GM18517 (cell line): Measurements from ENCODE around the gene ERAS.
"Not testable (repeated sequence)": the region's sequence is repeated elsewhere in the genome, so short reads cannot be mapped to it uniquely, and the experiment has no call there.

Experiments used
- ATAC-seq: cut with Tn5 transposase; IDR thresholded peaks from one replicate; pipeline ENCODE4 v1.9.1; 2021; ENCODE audit warnings: mild to moderate bottlenecking, moderate library complexity; ENCODE audit not compliant: unreplicated experiment

The ERAS gene

GRCh38 chrX:48831136-48831908 is 5.0 kb downstream of the ERAS start:
- ATAC-seq = no peak

GRCh38 chrX:48831909-48832291 is 5.6 kb downstream of the ERAS start:
- no peak for ATAC-seq

GRCh38 chrX:48833542-48834138 is 7.3 kb downstream of the ERAS start:
- ATAC-seq = no peak

GRCh38 chrX:48834383-48834709 is 8.0 kb downstream of the ERAS start:
- ATAC-seq = no peak

DNA sequence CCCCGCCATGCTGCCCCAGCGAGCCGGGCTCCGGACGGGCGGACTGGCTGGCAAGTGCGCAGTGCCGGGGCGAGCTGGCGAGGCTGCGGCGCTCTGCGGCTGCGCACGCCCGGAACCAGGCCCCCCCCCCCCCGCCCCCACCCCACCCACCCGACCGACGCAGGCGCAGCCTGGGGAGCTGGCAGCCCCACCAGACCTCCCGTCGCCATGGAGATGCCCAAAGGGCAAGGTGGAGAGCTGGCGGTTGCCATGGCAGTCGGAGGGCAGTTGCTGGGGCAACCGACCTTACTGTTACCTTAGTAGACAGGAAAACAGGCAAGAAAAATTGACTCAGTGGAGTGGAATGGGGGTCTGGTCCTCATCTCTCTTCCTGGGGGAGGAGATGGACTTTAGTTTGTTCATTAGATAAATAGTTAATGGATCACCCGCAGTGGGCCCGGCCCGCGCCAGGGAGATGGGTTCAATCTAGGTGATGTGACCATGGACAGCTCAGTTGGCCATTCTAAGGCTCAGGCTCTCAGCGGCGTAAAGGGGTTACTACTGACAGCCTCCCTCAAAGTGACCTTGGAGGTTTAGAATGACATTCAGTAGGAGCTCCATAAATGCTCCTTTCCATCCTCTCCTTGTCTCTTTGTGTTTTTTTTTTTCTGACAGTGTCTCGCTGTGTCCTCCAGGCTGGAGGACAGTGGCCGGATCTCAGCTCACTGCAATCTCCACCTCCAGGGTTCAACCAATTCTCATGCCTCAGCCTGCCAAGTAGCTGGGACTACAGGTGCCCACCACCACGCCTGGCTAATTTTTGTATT is 9.4 kb downstream of the ERAS start, which contains the start of gene PCSK1N:
TSS of gene PCSK1N (minus strand) at position 87 of the 806 bp plus-strand sequence. CDS start at position 9, 78 bp downstream.
- no peak for ATAC-seq

GRCh38 chrX:48839686-48840085 is 13.4 kb downstream of the ERAS start:
- ATAC-seq = no peak

GRCh38 chrX:48848847-48849246 is 22.5 kb downstream of the ERAS start:
- no peak for ATAC-seq

DNA sequence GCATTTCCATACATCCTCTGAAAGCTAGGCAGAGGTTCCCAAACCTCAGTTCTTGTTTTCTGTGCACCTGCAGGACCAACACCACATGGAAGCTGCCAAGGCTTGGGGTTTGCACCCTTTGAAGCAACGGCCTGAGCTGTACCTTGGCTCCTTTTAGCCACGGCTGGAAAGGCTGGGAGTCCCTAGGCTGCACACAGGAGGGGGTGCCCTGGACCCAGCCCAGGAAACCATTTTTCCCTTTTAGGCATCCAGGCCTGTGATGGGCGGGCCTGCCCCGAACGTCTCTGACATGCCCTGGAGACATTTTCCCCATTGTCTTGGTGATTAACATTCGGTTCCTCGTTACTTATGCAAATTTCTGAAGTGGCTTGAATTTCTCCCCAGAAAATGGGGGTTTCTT is 26.5 kb downstream of the ERAS start:
- no peak for ATAC-seq

DNA sequence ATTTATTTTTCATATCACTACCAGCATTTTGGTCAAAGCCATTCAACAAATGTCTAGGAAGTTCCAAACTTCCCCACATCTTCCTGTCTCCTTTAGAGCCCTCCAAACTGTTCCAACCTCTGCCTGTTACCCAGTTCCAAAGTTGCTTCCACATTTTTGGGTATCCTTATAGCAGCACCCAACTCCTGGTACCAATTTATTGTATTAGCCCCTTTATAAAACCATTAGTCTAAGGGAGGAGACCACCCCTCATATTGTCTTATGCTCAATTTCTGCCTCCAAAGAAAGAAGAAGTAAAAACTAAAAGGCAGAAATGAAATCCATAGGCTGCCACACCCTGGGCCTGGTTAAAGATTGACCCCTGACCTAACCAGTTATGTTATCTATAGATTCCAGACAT is 27.2 kb downstream of the ERAS start:
- ATAC-seq = not testable (repeated sequence)

- not testable (repeated sequence) for ATAC-seq
Measured at GRCh38 chrX:48854121-48854804, 27.9 kb downstream of the ERAS start.

GRCh38 chrX:48854898-48855297 is 28.6 kb downstream of the ERAS start:
- ATAC-seq = no peak

- no peak for ATAC-seq
Measured at GRCh38 chrX:48864210-48864609, 37.9 kb downstream of the ERAS start.

DNA sequence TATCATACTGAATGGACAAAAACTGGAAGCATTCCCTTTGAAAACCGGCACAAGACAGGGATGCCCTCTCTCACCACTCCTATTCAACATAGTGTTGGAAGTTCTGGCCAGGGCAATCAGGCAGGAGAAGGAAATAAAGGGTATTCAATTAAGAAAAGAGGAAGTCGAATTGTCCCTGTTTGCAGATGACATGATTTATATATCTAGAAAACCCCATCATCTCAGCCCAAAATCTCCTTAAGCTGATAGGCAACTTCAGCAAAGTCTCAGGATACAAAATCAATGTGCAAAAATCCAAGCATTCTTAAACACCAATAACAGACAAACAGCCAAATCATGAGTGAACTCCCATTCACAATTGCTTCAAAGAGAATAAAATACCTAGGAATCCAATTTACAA is 45.7 kb downstream of the ERAS start:
- ATAC-seq = not testable (repeated sequence)

DNA sequence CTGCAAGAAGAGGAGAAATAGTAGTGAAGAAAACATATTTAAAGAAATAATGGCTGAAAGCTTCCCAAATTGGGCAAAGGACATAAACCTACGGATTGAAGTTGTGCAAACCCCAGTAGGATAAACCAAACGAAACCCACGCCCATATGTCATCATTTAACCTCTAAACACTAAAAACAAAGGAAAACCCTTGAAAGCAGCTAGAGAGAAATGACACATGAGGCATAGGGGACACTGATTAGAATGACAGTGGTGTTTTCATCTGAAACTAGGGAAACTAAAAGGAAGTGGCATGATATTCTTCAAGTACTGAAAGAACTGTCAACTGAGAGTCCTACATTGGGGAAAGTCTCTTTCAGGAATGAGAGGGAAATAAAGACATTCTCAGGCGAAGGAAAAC is 50.6 kb downstream of the ERAS start:
- not testable (repeated sequence) for ATAC-seq
